HG03159 (cell line): ENCODE results near the gene OLFML3.
"Not testable (repeated sequence)": the region's sequence is repeated elsewhere in the genome, so short reads cannot be mapped to it uniquely, and the experiment has no call there.

Experiments used
- ATAC-seq: cut with Tn5 transposase; IDR thresholded peaks from one replicate; pipeline ENCODE4 v1.9.1; 2021; ENCODE audit warnings: mild to moderate bottlenecking, moderate library complexity; ENCODE audit not compliant: unreplicated experiment

The OLFML3 gene

DNA sequence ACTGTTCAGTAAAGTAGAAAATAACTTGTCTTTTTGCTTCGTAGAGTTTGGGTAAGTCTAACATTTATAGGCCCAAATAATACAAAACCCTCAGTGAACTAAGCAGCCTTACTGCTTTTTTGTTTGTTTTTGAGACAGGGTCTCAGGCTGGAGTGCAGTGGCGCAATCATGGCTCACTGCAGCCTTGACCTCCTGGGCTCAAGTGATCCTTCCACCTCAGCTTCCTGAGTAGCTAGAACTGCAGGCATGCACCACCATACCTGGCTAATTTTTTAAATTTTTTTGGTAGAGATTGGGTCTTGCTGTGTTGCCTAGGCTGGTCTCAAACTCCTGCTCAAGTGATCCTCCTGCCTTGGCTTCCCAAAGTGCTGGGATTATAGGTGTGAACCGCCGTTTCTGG, 31.1 kb upstream of the OLFML3 start:
- ATAC-seq = not testable (repeated sequence)

DNA sequence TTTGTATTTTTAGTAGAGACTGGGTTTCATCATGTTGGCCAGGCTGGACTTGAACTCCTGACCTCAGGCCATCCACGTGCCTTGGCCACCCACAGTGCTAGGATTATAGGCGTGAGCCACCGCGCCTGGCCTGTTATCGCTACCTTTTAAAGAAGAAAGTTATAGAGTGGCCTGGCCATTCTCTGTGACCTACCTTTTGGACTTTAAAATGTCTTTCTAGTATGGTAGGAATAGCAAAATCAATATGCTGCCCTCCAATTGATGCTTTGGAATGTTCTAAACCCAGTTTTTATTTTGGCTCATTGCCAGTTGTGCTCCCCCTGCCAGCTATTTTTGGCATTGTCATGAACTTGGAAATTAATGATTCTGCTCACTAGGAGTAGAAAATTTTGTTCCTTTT, 30.3 kb upstream of the OLFML3 start:
- no peak for ATAC-seq

DNA sequence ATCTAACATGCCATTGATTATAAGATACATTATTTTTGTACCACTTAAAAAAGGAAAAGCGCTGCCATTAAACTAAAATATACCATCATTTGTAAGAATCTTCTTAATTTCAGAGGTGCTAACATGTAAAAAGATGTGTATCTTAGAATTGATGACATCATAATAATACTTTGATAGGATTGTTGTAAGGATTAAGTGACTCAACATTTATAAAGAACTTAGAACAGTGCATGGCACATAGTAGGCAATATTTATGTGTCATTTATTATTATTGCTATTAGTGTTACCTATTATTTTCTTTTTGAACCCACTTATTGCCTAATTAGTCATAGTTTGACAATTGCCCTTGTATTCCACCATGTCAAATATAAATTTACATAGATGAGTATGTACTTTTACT, 28.4 kb upstream of the OLFML3 start:
- no peak for ATAC-seq

DNA sequence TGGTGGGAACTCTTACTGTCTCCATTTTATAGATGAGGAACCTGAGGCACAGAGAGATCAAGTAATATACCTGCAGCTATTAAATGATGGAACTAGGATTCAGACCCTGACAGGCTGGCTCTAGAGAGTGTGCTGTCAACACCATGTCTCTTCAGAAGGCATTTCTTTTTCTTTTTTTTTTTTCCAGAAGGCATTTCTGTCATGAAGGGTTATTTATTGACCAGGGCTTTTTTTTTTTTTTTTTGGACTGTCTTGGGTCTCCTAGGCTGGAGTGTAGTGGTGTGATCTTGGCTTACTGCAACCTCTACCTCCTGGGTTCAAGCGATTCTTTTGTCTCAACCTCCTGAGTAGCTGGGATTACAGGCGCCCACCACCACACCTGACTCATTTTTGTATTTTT, 27.6 kb upstream of the OLFML3 start:
- ATAC-seq = no peak

DNA sequence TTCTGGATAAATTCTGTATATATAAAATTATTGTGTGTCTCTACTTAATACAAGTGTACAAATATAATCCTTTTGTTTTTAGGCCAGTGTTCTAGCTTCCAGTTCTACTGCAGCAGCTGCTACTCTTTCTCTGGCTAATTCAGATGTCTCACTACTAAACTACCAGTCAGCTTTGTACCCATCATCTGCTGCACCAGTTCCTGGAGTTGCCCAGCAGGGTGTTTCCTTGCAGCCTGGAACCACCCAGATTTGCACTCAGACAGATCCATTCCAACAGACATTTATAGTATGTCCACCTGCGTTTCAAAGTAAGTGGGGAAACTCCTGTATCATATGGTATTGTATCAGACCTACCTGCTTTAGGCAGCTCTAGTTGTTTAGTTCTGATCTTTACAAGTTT, 21.3 kb upstream of the OLFML3 start:
- no peak for ATAC-seq

DNA sequence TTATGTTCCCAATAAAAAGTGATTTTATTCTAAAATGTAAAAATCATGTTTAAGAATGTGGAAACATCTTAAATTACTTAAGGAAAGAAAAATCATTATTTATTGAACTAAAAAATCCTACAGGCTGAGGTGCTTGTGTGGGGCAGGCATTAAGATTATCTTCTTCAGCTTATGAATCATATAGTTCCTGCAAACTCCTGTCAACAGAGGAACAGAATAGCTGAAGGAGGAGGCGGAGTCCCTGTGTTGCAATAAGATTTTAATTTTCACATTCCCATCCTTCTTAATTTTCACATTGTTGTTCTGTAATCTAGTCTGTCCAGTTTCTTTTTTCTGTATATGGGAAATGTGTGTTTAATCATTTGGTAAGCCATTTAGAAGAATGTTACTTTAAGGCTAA, 20.6 kb upstream of the OLFML3 start:
- no peak for ATAC-seq

DNA sequence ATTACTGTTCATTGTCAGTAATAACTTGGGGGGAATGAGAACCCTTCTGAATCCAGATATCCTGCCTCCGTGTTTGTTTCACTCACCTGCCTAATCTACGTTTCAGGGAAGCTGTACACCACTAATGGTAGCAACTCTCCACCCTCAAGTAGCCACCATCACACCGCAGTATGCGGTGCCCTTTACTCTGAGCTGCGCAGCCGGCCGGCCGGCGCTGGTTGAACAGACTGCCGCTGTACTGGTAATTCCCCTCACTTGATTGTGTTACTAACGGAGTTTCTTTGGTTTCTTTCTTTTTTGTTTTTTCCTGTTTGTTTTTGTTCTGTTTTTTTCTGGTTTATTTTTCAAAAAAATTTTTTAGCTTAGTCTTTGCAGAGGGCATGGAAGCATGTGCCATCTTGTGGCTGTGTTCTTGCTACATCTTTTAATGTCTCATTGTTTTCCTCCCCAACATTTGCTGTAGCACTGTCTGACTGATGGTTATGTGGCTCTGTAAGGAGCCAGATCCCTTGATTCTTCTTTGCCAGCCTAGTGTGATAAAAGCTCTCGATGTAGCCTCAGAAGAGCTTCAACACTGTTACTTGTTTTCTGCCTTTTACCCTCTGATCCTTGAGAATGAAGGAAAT, 15.9 kb upstream of the OLFML3 start:
- no peak for ATAC-seq

DNA sequence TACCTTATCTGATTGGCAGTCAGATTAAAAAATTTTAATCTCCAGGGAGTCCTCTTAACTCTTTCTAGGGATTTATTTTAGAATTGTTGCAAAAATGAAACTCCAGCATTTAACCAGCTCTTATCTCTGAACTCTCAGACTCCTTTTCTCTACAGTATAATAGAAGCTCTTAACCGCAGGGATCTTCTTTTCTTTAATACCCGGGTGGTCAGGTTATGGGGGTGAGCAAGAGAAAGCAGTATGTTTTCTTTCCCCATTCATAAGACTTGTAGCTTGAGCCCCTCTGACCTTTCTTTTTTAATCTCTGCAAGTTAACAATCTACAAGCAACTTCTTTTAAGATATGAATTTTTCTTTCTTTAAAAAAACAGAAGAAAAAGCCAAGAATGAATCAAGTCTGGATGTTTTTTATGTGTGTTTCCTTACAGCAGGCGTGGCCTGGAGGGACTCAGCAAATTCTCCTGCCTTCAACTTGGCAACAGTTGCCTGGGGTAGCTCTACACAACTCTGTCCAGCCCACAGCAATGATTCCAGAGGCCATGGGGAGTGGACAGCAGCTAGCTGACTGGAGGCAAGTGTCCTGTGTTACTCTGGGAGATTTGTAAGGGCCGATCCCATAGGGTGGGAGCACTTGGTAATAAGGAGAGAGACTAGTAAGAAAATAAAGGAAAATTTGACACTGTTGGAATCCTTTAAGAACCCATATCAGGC, 13.4 kb upstream of the OLFML3 start:
- no peak for ATAC-seq

DNA sequence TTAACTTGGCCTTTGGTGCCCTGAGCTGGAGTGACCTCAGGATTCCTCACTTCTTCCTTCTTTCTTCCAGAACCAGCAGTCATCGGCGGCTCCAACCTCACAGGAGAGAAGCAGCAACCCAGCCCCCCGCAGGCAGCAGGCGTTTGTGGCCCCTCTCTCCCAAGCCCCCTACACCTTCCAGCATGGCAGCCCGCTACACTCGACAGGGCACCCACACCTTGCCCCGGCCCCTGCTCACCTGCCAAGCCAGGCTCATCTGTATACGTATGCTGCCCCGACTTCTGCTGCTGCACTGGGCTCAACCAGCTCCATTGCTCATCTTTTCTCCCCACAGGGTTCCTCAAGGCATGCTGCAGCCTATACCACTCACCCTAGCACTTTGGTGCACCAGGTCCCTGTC, 6.3 kb upstream of the OLFML3 start:
- ATAC-seq = no peak

DNA sequence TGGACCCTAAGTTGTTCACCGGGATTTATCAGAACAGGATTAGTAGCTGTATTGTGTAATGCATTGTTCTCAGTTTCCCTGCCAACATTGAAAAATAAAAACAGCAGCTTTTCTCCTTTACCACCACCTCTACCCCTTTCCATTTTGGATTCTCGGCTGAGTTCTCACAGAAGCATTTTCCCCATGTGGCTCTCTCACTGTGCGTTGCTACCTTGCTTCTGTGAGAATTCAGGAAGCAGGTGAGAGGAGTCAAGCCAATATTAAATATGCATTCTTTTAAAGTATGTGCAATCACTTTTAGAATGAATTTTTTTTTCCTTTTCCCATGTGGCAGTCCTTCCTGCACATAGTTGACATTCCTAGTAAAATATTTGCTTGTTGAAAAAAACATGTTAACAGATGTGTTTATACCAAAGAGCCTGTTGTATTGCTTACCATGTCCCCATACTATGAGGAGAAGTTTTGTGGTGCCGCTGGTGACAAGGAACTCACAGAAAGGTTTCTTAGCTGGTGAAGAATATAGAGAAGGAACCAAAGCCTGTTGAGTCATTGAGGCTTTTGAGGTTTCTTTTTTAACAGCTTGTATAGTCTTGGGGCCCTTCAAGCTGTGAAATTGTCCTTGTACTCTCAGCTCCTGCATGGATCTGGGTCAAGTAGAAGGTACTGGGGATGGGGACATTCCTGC, 3.9 kb upstream of the OLFML3 start:
- no peak for ATAC-seq

DNA sequence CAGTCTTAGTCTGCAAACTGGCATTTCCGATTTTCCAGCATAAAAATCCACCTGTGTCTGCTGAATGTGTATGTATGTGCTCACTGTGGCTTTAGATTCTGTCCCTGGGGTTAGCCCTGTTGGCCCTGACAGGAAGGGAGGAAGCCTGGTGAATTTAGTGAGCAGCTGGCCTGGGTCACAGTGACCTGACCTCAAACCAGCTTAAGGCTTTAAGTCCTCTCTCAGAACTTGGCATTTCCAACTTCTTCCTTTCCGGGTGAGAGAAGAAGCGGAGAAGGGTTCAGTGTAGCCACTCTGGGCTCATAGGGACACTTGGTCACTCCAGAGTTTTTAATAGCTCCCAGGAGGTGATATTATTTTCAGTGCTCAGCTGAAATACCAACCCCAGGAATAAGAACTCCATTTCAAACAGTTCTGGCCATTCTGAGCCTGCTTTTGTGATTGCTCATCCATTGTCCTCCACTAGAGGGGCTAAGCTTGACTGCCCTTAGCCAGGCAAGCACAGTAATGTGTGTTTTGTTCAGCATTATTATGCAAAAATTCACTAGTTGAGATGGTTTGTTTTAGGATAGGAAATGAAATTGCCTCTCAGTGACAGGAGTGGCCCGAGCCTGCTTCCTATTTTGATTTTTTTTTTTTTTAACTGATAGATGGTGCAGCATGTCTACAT, 2.5 kb upstream of the OLFML3 start:
- no peak for ATAC-seq

DNA sequence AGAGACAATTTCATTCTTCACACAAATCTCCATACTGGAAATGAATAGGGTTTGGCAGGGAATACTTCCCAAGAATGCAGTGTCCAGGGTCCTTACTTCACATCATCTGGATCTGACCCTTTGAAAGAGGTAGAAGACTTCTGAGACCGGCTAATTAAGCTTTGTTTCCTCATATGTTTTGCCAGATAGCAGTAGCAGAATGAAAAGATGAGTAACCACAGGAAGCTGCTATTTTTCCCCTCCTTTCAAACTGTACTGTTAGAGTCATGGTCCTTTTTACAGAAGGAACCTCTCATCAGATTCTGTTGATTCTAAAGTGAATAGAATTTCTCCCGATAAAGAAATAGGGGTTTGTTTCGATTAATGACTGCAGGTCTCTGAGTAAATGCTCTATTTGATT, 1.4 kb upstream of the OLFML3 start:
- ATAC-seq = no peak

DNA sequence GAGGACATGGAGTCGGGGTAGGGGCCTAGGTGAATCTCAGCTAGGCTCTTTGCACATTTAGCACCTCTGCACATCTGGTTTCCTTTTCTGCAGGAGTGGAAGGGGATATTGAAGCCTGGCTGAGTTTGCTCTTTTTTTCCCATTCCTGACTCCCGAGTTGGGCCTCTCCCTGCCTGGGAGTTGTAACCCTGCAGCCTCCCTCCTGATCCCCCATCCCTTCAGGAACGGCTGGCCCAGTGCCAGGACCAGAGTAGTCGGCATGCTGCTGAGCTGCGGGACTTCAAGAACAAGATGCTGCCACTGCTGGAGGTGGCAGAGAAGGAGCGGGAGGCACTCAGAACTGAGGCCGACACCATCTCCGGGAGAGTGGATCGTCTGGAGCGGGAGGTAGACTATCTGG, 836 bp downstream of the OLFML3 start:
- ATAC-seq = no peak

DNA sequence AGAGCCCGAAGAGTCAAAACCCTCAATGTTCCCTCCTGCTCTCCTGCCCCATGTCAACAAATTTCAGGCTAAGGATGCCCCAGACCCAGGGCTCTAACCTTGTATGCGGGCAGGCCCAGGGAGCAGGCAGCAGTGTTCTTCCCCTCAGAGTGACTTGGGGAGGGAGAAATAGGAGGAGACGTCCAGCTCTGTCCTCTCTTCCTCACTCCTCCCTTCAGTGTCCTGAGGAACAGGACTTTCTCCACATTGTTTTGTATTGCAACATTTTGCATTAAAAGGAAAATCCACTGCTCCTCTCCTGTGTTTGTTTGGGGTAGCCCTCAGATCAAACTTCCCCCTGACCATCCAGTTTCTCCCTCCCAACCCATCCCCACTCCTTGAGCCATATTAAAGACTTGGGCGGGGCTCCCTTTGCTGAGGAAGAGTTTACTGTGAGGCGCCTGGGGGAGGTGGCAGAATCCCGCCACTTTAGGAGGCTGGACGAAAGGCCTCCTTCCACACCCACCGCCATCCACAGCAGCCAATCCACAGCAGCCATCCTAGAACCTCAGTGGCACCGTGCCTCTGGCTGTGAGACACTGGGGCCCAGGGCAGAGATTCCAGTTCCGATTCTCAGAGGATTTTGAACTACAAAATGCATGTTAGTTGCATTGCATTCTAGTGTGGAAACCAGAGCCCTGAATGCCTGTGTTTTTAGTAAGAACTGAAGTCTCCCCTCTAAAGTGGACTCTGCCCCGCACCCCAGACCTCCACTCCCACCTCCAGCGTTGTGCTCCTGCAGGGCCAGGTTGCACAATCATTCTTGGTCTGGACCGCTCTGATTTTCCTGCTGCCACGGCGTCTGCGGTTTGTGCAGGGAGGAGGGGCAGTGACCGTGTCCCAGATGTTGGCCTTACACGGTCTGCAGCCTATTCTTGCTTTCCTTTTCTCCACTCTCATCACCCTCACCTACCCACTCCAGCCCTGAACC, 3.0 kb downstream of the OLFML3 start:
- no peak for ATAC-seq

DNA sequence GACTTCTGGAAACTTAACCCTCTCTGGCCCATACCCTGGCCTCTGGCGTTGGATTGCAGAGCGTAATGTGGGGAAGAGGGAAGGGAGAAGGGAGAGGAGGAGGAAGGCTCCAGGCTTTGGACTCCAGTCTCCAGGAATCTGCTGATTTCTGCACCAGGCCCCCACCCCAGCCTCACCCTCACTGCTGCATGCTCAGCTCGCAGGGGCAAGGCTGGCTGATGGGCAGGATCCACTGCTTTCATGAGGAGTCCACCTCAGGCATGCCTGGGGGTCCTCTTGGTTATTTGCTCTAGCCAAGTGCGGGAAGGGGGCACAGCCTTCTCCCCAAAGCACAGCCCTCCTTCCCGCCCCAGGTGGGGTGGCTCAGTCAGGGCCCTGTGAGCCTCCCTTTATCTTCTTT, 3.7 kb downstream of the OLFML3 start:
- ATAC-seq = no peak

DNA sequence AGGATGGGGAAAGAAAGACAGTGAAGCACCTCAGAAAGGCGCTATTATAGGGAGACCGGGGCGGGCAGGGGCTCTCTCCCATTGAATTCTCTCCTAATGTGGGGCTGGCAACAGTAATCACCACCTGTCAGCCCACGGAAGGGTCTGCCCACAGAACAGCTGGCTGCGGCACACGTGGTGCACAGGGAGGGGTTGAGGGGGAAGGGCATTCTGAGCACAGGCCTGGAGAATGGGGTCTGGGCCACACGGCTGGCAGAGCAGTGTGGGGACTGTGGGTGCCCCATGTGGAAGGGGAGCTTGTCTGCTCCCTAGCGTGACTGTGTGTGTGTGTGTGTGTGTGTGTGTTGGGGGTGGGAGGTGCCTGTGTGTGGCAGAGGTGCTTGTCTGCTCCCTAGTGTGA, 4.1 kb downstream of the OLFML3 start:
- ATAC-seq = no peak

DNA sequence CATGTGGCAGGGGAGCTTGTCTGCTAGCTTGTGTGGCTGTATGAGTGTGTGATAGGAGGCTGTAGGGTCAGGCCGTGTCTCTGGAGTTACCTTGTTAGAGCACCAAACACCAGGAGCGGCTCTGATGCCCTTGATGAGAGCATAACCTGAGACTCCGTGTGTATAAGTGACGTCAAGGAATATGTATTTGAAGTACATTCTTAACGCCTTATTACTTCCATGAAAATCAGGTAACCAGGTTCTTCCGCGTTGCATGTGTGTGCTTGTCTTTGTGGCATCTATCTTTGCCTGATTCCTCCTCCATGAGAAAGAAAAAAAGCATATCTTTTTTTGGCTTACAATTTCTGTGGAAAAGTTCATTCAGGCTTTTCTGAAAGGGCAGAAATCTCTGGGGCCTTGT, 4.6 kb downstream of the OLFML3 start:
- no peak for ATAC-seq

DNA sequence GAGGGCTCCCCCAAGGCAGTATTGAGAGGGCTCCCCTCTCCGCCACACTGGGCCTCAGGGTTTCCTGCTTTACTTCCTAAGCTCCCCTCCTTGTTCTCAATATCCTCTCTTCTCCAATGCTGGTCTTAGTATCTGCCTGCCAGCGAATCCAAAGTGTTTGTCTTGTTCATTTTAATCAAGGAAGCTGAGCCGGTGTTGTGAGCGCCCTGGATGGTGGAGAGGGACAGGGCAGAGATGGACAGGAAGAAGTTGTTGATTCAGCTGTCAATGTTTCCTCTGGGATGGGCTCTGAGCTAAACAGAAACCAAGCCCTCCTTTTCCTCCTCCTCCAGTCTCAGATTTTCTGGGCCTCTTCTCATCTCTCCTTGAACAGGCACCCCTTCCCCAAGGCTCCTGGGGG, 5.4 kb downstream of the OLFML3 start:
- ATAC-seq = no peak

DNA sequence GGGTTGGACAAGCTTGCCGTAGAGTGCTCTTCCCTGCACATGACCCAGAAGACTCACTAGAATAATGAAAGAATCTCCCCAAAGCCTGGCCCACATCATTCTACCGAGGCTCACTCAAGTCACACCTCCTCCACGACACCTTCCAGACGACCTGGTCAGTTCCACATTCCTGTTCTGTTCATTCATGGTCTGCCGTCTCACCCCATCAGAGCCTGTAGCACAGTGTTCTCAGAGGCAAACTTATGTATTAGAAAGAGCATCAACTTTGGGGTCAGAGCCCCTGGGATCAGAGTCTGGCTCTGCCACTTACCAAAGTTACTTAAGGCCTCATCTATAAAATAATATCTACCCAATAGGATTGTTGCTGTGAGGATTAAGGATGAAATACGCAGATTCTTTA, 7.5 kb downstream of the OLFML3 start:
- no peak for ATAC-seq

DNA sequence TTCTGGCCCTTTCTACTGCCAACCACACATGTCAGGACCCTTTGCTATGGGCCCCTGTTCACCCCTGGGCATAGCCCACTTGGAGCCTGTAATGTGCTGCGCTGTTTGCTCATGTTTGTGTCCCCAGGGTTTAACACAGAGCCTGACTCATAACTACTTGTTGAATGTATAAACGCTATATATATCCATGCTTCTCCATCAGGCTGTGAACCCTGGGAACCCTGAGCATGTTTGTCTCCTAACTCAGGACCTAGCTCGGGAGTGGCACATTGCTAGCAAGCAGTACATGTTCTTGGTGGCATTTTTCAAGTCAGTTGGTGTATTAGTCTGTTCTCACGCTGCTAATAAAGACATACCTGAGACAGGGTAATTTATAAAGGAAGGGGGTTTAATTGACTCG, 8.0 kb downstream of the OLFML3 start:
- no peak for ATAC-seq

DNA sequence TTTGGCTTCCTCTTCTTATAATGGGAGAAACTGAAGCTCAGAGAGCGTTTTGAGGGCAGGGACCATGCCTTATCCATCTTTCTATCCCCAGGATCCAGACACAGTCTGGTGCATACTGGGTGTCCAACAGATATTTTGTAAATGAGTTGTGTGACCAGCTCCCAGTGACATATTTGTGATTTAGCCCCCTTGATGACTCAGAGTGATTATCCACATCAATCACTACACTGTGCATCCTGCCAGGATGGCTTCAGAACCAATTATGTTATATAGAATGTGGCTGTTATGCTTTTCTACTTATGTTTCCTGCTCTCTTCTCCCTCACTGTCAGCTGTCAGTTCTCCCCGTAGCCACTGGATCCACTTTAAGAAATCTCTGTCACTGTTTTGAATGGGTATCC, 11.3 kb downstream of the OLFML3 start:
- ATAC-seq = no peak
